MG63 (cell line): ENCODE data around the gene ZHX3. TPM values are rescaled to one million over a fixed set of nuclear protein-coding genes. Genes with fewer than 3 reads are reported as not detected.
"Not testable (repeated sequence)": the region's sequence is repeated elsewhere in the genome, so short reads cannot be mapped to it uniquely, and the experiment has no call there.

ENCODE experiments used
- DNase-seq: peaks from one replicate; pipeline ENCODE4 v3.0.0-alpha.2; 2020
- H3K27me3 ChIP-seq: fragments of 250-450 bp; sonication (Bioruptor Pico); 2 replicates; pipeline ENCODE4 v1.5.1; 2020; ENCODE audit warnings: mild to moderate bottlenecking, moderate library complexity
- H3K36me3 ChIP-seq: fragments of 250-450 bp; sonication (Bioruptor Pico); 2 replicates; pipeline ENCODE4 v1.5.1; 2020; ENCODE audit warnings: mild to moderate bottlenecking, moderate library complexity
- H3K4me3 ChIP-seq: fragments of 250-450 bp; sonication (Bioruptor Pico); 2 replicates; pipeline ENCODE4 v1.5.1; 2020; ENCODE audit warnings: mild to moderate bottlenecking, moderate library complexity
- H3K9me3 ChIP-seq: fragments of 250-450 bp; sonication (Bioruptor Pico); 2 replicates; pipeline ENCODE4 v1.5.1; 2020; ENCODE audit warnings: mild to moderate bottlenecking, moderate library complexity
- total RNA-seq: library from RNA; depleted of rRNA; stranded (reverse); fragments of >200 nt; shearing (Covaris generic); gene quantifications from 2 replicates; pipeline ENCODE4 v1.2.3, GENCODE V29; 2014; ENCODE audit warnings: low replicate concordance

ZHX3 gene
- total RNA-seq, 1 experiment from 2014 or later, result 5.3 TPM

GRCh38 chr20:41316602-41317545 is 657 bp downstream of the ZHX3 start:
- peaks cover 13% of the 10 kb centered on the region for H3K36me3 ChIP-seq
- peak overlapping the region; percentile 75 for H3K4me3 ChIP-seq
- H3K9me3 ChIP-seq, result 0 out of 2 replicates have a peak, but pooled peaks cover 2% of the 10 kb centered on the region
- H3K27me3 ChIP-seq, result no peaks in the 10 kb centered on the region
- DNase-seq, result peak; percentile 89

- Histone ChIP-seq H3K4me3 (peak overlapping the region; percentile 75), H3K36me3 (peaks cover 14% of the 10 kb centered on the region)
- no peak for DNase-seq
Observed at GRCh38 chr20:41316051-41316450, 1.5 kb downstream of the ZHX3 start.

GRCh38 chr20:41314386-41314785 is 3.1 kb downstream of the ZHX3 start:
- Histone ChIP-seq H3K4me3 (no peak overlapping the region), H3K36me3 (peaks cover 14% of the 10 kb centered on the region), H3K27me3 (no peaks in the 10 kb centered on the region), H3K9me3 (0 out of 2 replicates have a peak, but pooled peaks cover 2% of the 10 kb centered on the region)
- no peak for DNase-seq

More at GRCh38 chr20:41316051-41316450, 1.5 kb downstream of the ZHX3 start:
- Histone ChIP-seq H3K27me3 (no peaks in the 10 kb centered on the region), H3K9me3 (0 out of 2 replicates have a peak, but pooled peaks cover 2% of the 10 kb centered on the region)

- H3K9me3 ChIP-seq, H3K4me3 ChIP-seq, DNase-seq, H3K27me3 ChIP-seq: not testable (repeated sequence)
- H3K36me3 ChIP-seq, result peaks cover 14% of the 10 kb centered on the region
Observed at GRCh38 chr20:41312009-41312408, 5.5 kb downstream of the ZHX3 start.

- Histone ChIP-seq H3K27me3 (no peaks in the 10 kb centered on the region), H3K36me3 (peaks cover 17% of the 10 kb centered on the region), H3K4me3 (no peak overlapping the region), H3K9me3 (0 out of 2 replicates have a peak, but pooled peaks cover 2% of the 10 kb centered on the region)
- DNase-seq, result peak; percentile 65
Observed at GRCh38 chr20:41309817-41310216, 7.7 kb downstream of the ZHX3 start.

- Histone ChIP-seq H3K27me3 (no peaks in the 10 kb centered on the region), H3K9me3 (0 out of 2 replicates have a peak, but pooled peaks cover 2% of the 10 kb centered on the region), H3K4me3 (no peak overlapping the region), H3K36me3 (peaks cover 17% of the 10 kb centered on the region)
- no peak for DNase-seq
Observed at GRCh38 chr20:41308726-41309413, 8.7 kb downstream of the ZHX3 start.

GRCh38 chr20:41308290-41308711 is 9.2 kb downstream of the ZHX3 start:
- 0 out of 2 replicates have a peak, but pooled peaks cover 2% of the 10 kb centered on the region for H3K9me3 ChIP-seq
- H3K36me3 ChIP-seq, result peaks cover 17% of the 10 kb centered on the region
- H3K4me3 ChIP-seq, result no peak overlapping the region
- peak; percentile 16 for DNase-seq
- no peaks in the 10 kb centered on the region for H3K27me3 ChIP-seq

GRCh38 chr20:41307021-41307420 is 10.5 kb downstream of the ZHX3 start:
- DNase-seq, result no peak
- Histone ChIP-seq H3K36me3 (peaks cover 6% of the 10 kb centered on the region), H3K27me3 (no peaks in the 10 kb centered on the region), H3K9me3 (no peaks in the 10 kb centered on the region), H3K4me3 (no peak overlapping the region)

GRCh38 chr20:41306061-41306727 is 11.3 kb downstream of the ZHX3 start:
- no peaks in the 10 kb centered on the region for H3K9me3 ChIP-seq
- no peaks in the 10 kb centered on the region for H3K27me3 ChIP-seq
- peaks cover 2% of the 10 kb centered on the region for H3K36me3 ChIP-seq
- DNase-seq, result no peak
- H3K4me3 ChIP-seq, result no peak overlapping the region

GRCh38 chr20:41304424-41305079 is 13.0 kb downstream of the ZHX3 start:
- no peaks in the 10 kb centered on the region for H3K9me3 ChIP-seq
- DNase-seq, result no peak

GRCh38 chr20:41304002-41304401 is 13.5 kb downstream of the ZHX3 start:
- no peak overlapping the region for H3K4me3 ChIP-seq
- no peak for DNase-seq
- H3K27me3 ChIP-seq, result no peaks in the 10 kb centered on the region
- no peaks in the 10 kb centered on the region for H3K9me3 ChIP-seq
- peaks cover 2% of the 10 kb centered on the region for H3K36me3 ChIP-seq

More at GRCh38 chr20:41304424-41305079, 13.0 kb downstream of the ZHX3 start:
- H3K27me3 ChIP-seq, result no peaks in the 10 kb centered on the region
- H3K4me3 ChIP-seq, result no peak overlapping the region
- H3K36me3 ChIP-seq, result peaks cover 2% of the 10 kb centered on the region

GRCh38 chr20:41300886-41301285 is 16.6 kb downstream of the ZHX3 start:
- Histone ChIP-seq H3K27me3 (no peaks in the 10 kb centered on the region), H3K4me3 (no peak overlapping the region), H3K36me3 (no peaks in the 10 kb centered on the region; the same call in 1 of the 2 replicates), H3K9me3 (no peaks in the 10 kb centered on the region)
- DNase-seq, result no peak

GRCh38 chr20:41300383-41300782 is 17.1 kb downstream of the ZHX3 start:
- no peaks in the 10 kb centered on the region for H3K27me3 ChIP-seq
- H3K36me3 ChIP-seq, result no peaks in the 10 kb centered on the region; the same call in 1 of the 2 replicates
- no peak overlapping the region for H3K4me3 ChIP-seq
- H3K9me3 ChIP-seq, result no peaks in the 10 kb centered on the region
- DNase-seq, result no peak

- Histone ChIP-seq H3K9me3 (no peaks in the 10 kb centered on the region), H3K27me3 (no peaks in the 10 kb centered on the region), H3K36me3 (no peaks in the 10 kb centered on the region; the same call in 1 of the 2 replicates), H3K4me3 (no peak overlapping the region)
- no peak for DNase-seq
Observed at GRCh38 chr20:41299899-41300298, 17.6 kb downstream of the ZHX3 start.

- Histone ChIP-seq H3K27me3 (no peaks in the 10 kb centered on the region), H3K36me3 (peaks cover 6% of the 10 kb centered on the region; the same call in 1 of the 2 replicates), H3K4me3 (no peak overlapping the region), H3K9me3 (peaks cover 6% of the 10 kb centered on the region)
- no peak for DNase-seq
Observed at GRCh38 chr20:41293269-41294037, 24.1 kb downstream of the ZHX3 start.
